Uterus (tissue), 2 donors: ENCODE data around the gene SNX10.

Experiments used
- POLR2A ChIP-seq, 2 donors: fragments of 450-650 bp; IDR thresholded peaks; one replicate each; pipeline ENCODE4 v1.6.1; 2016; ENCODE audit warnings: antibody characterized with exemption in 2 of 2, mild to moderate bottlenecking in 1 of 2, moderate library complexity in 1 of 2
- TF ChIP-seq, protein P1 (sequence below), 4 experiments: fragments of 200-600 bp in 2 of 4; fragments of 450-650 bp in 2 of 4; sonication (generic) in 2 of 4; IDR thresholded peaks; one replicate each; pipeline ENCODE4 v1.5.1; 2016 to 2019; ENCODE audit warnings: antibody characterized with exemption in 4 of 4, mild to moderate bottlenecking in 2 of 4, moderate library complexity in 1 of 4

DNA sequence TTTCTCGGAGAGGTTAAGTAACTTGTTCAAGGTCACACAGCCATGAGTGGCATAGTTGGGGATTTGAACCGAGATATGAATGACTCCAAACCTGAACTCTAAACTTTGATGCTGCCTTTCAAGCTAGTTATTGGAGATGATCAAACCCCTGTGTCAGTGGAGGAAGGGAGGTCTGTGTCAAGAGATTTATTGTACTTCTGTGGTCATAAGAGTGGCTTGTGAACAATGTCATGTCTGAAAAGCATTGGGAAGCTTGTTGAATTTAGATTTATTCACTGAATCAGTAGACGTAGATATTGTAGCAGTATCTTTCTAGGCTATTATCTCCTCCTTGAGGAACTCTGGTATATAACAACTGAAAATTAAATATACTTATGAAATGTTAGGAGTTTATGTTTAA, 27.3 kb downstream of the SNX10 start:
- TF ChIP-seq, protein P1, sequence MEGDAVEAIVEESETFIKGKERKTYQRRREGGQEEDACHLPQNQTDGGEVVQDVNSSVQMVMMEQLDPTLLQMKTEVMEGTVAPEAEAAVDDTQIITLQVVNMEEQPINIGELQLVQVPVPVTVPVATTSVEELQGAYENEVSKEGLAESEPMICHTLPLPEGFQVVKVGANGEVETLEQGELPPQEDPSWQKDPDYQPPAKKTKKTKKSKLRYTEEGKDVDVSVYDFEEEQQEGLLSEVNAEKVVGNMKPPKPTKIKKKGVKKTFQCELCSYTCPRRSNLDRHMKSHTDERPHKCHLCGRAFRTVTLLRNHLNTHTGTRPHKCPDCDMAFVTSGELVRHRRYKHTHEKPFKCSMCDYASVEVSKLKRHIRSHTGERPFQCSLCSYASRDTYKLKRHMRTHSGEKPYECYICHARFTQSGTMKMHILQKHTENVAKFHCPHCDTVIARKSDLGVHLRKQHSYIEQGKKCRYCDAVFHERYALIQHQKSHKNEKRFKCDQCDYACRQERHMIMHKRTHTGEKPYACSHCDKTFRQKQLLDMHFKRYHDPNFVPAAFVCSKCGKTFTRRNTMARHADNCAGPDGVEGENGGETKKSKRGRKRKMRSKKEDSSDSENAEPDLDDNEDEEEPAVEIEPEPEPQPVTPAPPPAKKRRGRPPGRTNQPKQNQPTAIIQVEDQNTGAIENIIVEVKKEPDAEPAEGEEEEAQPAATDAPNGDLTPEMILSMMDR (IDR thresholded peaks at IDR 0.05): no peak
- TF ChIP-seq POLR2A (IDR thresholded peaks at IDR 0.05): no peak
